Activated CD8-positive, alpha-beta memory T cell treated with anti-CD3 and anti-CD28 coated beads, Interleukin-2, amount 10 ng/mL, durations not matched to agents 7 days and 5 days (primary cell): Measurements from ENCODE around the gene AMOT. TPM values are rescaled to one million over a fixed set of nuclear protein-coding genes. Genes with fewer than 3 reads are reported as not detected.

Experiments
- ATAC-seq: fragments of 150-1000 bp; cut with Tn5 transposase; one replicate; pipeline ENCODE4 v1.10.0; 2021; ENCODE audit warnings: moderate library complexity
- CTCF ChIA-PET: fragments of 350-600 bp; sonication (Branson Sonifier 250); formaldehyde crosslinking; loops from one replicate; lab custom pipeline; 2021; ENCODE audit warnings: antibody characterized with exemption; lab: Charles Lee
- DNase-seq: peaks from one replicate; pipeline ENCODE4 v3.0.0-alpha.2; 2020
- H3K27ac Mint-ChIP-seq: one replicate; pipeline ENCODE4 v1.8.0; 2021; ENCODE audit warnings: mild to moderate bottlenecking, mixed read lengths
- H3K27me3 Mint-ChIP-seq: one replicate; pipeline ENCODE4 v1.8.0; 2021; ENCODE audit warnings: mixed read lengths
- H3K36me3 Mint-ChIP-seq: one replicate; pipeline ENCODE4 v1.8.0; 2021; ENCODE audit warnings: mild to moderate bottlenecking, mixed read lengths
- H3K4me1 Mint-ChIP-seq: one replicate; pipeline ENCODE4 v1.8.0; 2021; ENCODE audit warnings: mixed read lengths
- H3K4me3 Mint-ChIP-seq: one replicate; pipeline ENCODE4 v1.8.0; 2021; ENCODE audit warnings: mild to moderate bottlenecking, moderate library complexity, mixed read lengths
- H3K9me3 Mint-ChIP-seq: one replicate; pipeline ENCODE4 v1.8.0; 2022; ENCODE audit warnings: low read depth, mixed read lengths
- total RNA-seq, 2 experiments: library from RNA; stranded (reverse); gene quantifications; one replicate each; pipeline ENCODE4 v1.2.3, GENCODE V29; 2021

Gene AMOT
- total RNA-seq, 2 experiments from 2014 or later = 0.28 to 0.38 TPM

DNA sequence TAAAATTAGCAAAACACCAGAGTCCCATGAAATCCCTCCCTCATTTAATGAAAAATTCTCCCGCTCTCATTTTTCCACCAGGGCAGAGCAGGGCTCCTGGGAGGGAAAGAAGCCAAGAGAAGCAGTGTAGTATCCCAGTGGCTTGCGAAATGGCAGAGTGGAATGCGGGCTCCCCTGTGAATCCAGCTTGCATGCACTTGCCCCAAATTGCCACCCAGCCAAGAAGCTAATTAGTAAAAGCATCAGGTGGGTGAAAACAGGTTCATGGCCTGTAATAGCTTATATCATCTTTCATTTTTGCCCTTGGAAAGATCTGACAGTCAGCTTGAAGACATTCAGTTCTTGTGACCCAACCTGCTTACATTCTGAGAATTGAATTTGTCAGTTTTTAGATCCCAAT is 10.1 kb downstream of the AMOT start:
- CTCF ChIA-PET = no interaction called here
- Mint-ChIP-seq H3K27ac (no peak overlapping the region), H3K4me1 (no peaks in the 10 kb centered on the region), H3K4me3 (no peak overlapping the region), H3K27me3 (no peaks in the 10 kb centered on the region), H3K36me3 (no peaks in the 10 kb centered on the region), H3K9me3 (no peaks in the 10 kb centered on the region)
- DNase-seq (no peak), ATAC-seq (no peak)

- ATAC-seq = no peak
- no peak overlapping the region for H3K27ac Mint-ChIP-seq
- H3K36me3 Mint-ChIP-seq = no peaks in the 10 kb centered on the region
- H3K4me1 Mint-ChIP-seq = no peaks in the 10 kb centered on the region
- CTCF ChIA-PET = no interaction called here
- no peaks in the 10 kb centered on the region for H3K9me3 Mint-ChIP-seq
- H3K27me3 Mint-ChIP-seq = no peaks in the 10 kb centered on the region
- DNase-seq = no peak
- no peak overlapping the region for H3K4me3 Mint-ChIP-seq
Observed at GRCh38 chrX:112827292-112827903, 13.2 kb downstream of the AMOT start.

GRCh38 chrX:112826023-112826422 is 14.6 kb downstream of the AMOT start:
- CTCF ChIA-PET = no interaction called here
- no peaks in the 10 kb centered on the region for H3K9me3 Mint-ChIP-seq
- H3K36me3 Mint-ChIP-seq = no peaks in the 10 kb centered on the region
- DNase-seq (no peak), ATAC-seq (no peak)
- H3K27ac Mint-ChIP-seq = no peak overlapping the region
- no peaks in the 10 kb centered on the region for H3K27me3 Mint-ChIP-seq
- no peak overlapping the region for H3K4me3 Mint-ChIP-seq
- H3K4me1 Mint-ChIP-seq = no peaks in the 10 kb centered on the region

DNA sequence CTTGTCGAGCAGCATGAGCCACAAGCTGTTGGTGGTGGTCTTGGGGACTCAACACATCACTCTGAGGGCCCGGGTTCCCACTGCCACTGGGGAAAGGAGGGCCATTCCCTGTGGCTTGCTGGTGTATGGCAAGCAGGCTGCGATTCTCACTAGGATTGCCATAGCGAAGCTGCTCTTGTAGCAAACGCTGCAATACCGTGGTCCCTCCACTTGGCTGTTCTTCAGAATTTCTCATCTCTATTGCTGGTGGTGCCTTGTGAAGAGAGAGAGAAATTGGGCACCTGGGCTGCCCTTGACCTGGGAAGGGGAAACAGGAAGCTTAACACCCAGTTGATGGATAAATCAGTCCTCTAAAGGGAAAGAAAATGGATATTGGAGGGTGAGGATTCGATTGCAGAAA is 17.7 kb downstream of the AMOT start:
- ATAC-seq (no peak), DNase-seq (no peak)
- H3K4me1 Mint-ChIP-seq = peaks cover 6% of the 10 kb centered on the region
- H3K9me3 Mint-ChIP-seq = no peaks in the 10 kb centered on the region
- no peak overlapping the region for H3K4me3 Mint-ChIP-seq
- H3K27ac Mint-ChIP-seq = no peak overlapping the region
- CTCF ChIA-PET = no interaction called here
- no peaks in the 10 kb centered on the region for H3K27me3 Mint-ChIP-seq
- H3K36me3 Mint-ChIP-seq = no peaks in the 10 kb centered on the region

DNA sequence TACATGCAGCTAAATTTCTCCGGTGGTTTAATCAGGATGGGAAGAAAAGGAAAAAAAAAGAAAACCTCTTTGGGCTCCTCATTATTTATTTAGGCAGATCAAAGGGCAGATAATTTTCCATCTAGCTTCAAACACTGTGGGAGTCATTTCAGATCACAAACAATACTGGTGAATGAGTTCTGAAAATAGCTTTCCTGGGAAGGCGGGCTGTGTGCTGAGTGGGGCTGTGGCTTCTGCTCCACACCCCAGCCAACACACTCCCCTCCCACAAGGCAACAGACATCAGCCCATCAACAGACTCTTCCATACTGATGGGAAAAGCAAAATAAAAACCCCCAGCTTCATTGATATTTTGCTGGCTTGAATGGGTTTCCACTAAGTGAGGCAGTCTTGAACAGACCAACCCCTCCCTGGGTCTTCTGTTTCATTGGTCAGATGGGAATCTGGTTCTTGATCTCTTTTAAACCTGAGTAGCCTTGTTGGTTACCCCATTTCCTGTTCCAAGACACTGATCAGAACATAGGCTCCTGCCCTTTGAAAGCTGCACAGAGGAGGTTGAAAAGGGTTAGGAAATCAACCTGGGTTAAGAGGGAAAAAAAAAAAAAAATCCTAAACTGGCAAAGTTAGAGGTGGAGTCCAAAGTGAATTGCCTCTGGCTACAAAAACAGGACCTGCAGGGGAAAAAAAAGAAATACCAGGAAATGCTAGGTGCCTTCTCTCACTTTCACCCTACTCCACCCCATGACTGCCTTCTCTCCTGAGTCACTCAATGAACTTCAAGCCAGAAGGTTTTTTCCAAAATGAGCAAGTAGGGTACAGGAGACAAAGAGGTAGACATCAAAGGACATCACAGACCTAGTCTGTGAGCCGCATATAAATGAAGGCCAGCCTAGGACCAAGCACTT is 20.0 kb downstream of the AMOT start:
- DNase-seq (no peak), ATAC-seq (no peak)
- Mint-ChIP-seq H3K27ac (no peak overlapping the region), H3K9me3 (no peaks in the 10 kb centered on the region), H3K4me3 (no peak overlapping the region), H3K36me3 (no peaks in the 10 kb centered on the region), H3K4me1 (peaks cover 6% of the 10 kb centered on the region), H3K27me3 (no peaks in the 10 kb centered on the region)
- CTCF ChIA-PET = no interaction called here

GRCh38 chrX:112819813-112820212 is 20.8 kb downstream of the AMOT start:
- Mint-ChIP-seq H3K27ac (no peak overlapping the region), H3K36me3 (no peaks in the 10 kb centered on the region), H3K4me1 (peaks cover 6% of the 10 kb centered on the region), H3K27me3 (no peaks in the 10 kb centered on the region), H3K9me3 (no peaks in the 10 kb centered on the region), H3K4me3 (no peak overlapping the region)
- CTCF ChIA-PET = no interaction called here
- no peak for ATAC-seq
- DNase-seq = no peak

- no peaks in the 10 kb centered on the region for H3K27me3 Mint-ChIP-seq
- CTCF ChIA-PET = no interaction called here
- no peaks in the 10 kb centered on the region for H3K36me3 Mint-ChIP-seq
- H3K4me1 Mint-ChIP-seq = peaks cover 6% of the 10 kb centered on the region
- no peak for ATAC-seq
- H3K9me3 Mint-ChIP-seq = no peaks in the 10 kb centered on the region
- DNase-seq = no peak
- H3K4me3 Mint-ChIP-seq = no peak overlapping the region
- H3K27ac Mint-ChIP-seq = no peak overlapping the region
Observed at GRCh38 chrX:112819008-112819640, 21.5 kb downstream of the AMOT start.

- H3K4me3 Mint-ChIP-seq = no peak overlapping the region
- CTCF ChIA-PET = no interaction called here
- ATAC-seq (no peak), DNase-seq (no peak)
- no peaks in the 10 kb centered on the region for H3K36me3 Mint-ChIP-seq
- H3K9me3 Mint-ChIP-seq = no peaks in the 10 kb centered on the region
- H3K27me3 Mint-ChIP-seq = no peaks in the 10 kb centered on the region
- no peak overlapping the region for H3K27ac Mint-ChIP-seq
- H3K4me1 Mint-ChIP-seq = peaks cover 6% of the 10 kb centered on the region
Observed at GRCh38 chrX:112818114-112819007, 22.3 kb downstream of the AMOT start.

DNA sequence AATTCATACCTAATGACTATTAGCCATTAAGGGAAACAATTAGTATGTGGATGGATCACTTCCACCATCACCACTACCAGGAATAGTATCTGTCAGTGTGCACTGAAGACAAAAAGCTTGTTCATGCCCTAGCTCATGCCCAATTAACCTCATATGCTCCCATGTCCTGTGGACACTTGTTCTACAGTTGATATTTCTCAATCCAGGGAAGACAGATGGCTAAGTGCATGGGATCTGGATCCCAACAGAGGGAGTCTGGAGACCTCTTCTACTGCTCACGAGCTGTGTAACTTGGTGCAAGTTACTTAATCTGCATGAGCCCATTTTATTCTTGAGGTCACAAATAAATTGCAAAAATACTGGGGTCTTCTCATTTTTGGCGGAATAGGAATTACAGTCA is 23.7 kb downstream of the AMOT start:
- H3K27me3 Mint-ChIP-seq = no peaks in the 10 kb centered on the region
- CTCF ChIA-PET = no interaction called here
- no peak for DNase-seq
- ATAC-seq = no peak
- no peaks in the 10 kb centered on the region for H3K36me3 Mint-ChIP-seq
- no peak overlapping the region for H3K27ac Mint-ChIP-seq
- peaks cover 6% of the 10 kb centered on the region for H3K4me1 Mint-ChIP-seq
- H3K9me3 Mint-ChIP-seq = no peaks in the 10 kb centered on the region
- no peak overlapping the region for H3K4me3 Mint-ChIP-seq

GRCh38 chrX:112814496-112814895 is 26.1 kb downstream of the AMOT start:
- no peaks in the 10 kb centered on the region for H3K27me3 Mint-ChIP-seq
- no peak overlapping the region for H3K4me3 Mint-ChIP-seq
- CTCF ChIA-PET = no interaction called here
- DNase-seq (no peak), ATAC-seq (no peak)
- H3K27ac Mint-ChIP-seq = no peak overlapping the region
- H3K36me3 Mint-ChIP-seq = no peaks in the 10 kb centered on the region
- no peaks in the 10 kb centered on the region for H3K9me3 Mint-ChIP-seq
- peaks cover 2% of the 10 kb centered on the region for H3K4me1 Mint-ChIP-seq

- ATAC-seq (no peak), DNase-seq (no peak)
- Mint-ChIP-seq H3K36me3 (no peaks in the 10 kb centered on the region), H3K27ac (no peak overlapping the region), H3K9me3 (no peaks in the 10 kb centered on the region), H3K4me1 (no peaks in the 10 kb centered on the region), H3K4me3 (no peak overlapping the region), H3K27me3 (no peaks in the 10 kb centered on the region)
- CTCF ChIA-PET = no interaction called here
Observed at GRCh38 chrX:112812741-112813140, 27.9 kb downstream of the AMOT start.

DNA sequence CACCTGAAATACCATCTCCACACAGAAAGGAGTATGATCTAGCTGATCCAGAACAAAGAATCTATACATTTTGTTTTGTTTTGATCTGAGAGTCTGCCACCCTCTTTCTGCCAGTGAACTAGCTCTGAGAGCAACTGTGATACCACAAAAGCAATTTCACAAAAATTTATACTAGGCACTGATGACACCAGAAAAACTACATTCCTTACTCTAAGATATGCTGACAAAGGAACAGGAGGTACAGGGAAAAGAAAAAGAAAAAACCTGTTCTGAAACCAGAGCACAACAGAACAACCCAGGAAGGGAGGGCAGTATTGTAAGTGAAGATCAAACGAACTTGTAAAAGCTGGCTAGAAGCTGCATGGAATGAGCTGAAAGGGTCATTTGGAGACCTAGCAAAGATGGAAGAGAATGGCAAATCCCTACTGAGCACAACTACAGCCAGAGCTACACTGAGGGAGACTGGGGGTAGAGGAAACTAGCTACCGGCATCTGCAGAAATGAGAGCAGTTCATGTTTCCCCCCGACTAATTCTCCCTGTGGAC is 31.9 kb downstream of the AMOT start:
- CTCF ChIA-PET = no interaction called here
- H3K36me3 Mint-ChIP-seq = no peaks in the 10 kb centered on the region
- DNase-seq (no peak), ATAC-seq (no peak)
- no peak overlapping the region for H3K27ac Mint-ChIP-seq
- H3K4me3 Mint-ChIP-seq = no peak overlapping the region
- no peaks in the 10 kb centered on the region for H3K4me1 Mint-ChIP-seq
- no peaks in the 10 kb centered on the region for H3K27me3 Mint-ChIP-seq
- H3K9me3 Mint-ChIP-seq = no peaks in the 10 kb centered on the region

DNA sequence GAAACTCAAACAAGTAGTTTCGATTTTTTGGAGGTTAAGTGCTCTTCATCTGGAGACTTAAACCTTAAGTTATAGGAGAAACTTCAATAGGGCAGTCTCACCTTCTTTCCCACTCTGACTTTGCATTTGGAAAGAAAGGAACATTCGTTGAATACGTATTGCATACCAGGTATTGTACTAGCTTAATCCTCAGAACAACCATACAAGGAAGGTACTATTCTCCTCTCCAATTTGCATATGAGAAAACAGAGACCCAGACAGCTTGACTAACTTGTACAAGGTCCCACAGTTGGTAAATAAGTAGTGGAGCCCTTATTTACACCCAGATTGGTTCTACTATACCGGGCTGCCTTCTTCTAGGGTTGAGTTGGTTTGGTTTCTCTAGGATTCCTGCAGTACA is 32.6 kb downstream of the AMOT start:
- no peak overlapping the region for H3K27ac Mint-ChIP-seq
- no peaks in the 10 kb centered on the region for H3K36me3 Mint-ChIP-seq

More for the DNA sequence above, 32.6 kb downstream of the AMOT start:
- Mint-ChIP-seq H3K27me3 (no peaks in the 10 kb centered on the region), H3K4me1 (no peaks in the 10 kb centered on the region), H3K9me3 (no peaks in the 10 kb centered on the region), H3K4me3 (no peak overlapping the region)
- ATAC-seq (no peak), DNase-seq (no peak)
- CTCF ChIA-PET = no interaction called here
